NCI-H2107 (cell line): ENCODE data around the gene FSIP1.
"Not testable (repeated sequence)": the region's sequence is repeated elsewhere in the genome, so short reads cannot be mapped to it uniquely, and the experiment has no call there.

ENCODE experiments used
- DNase-seq: peaks from one replicate; lab custom pipeline; 2025; lab: John Stamatoyannopoulos, UW

The FSIP1 gene

GRCh38 chr15:39782441-39783138 is at the start of gene FSIP1:
Gene FSIP1 (minus strand): TSS chr15:39782841. CDS start chr15:39776524, 6,317 bp downstream.
- DNase-seq, result peak; percentile 77

GRCh38 chr15:39830166-39830565 is 47.5 kb upstream of the FSIP1 start:
- DNase-seq, result no peak

GRCh38 chr15:39828374-39828931 is 45.8 kb upstream of the FSIP1 start:
- DNase-seq, result no peak

- DNase-seq, result no peak
Measured at GRCh38 chr15:39826975-39827374, 44.3 kb upstream of the FSIP1 start.

- DNase-seq, result no peak
Measured at GRCh38 chr15:39823634-39824033, 41.0 kb upstream of the FSIP1 start.

- DNase-seq, result no peak
Measured at GRCh38 chr15:39820050-39820602, 37.5 kb upstream of the FSIP1 start.

- no peak for DNase-seq
Measured at GRCh38 chr15:39819533-39819932, 36.9 kb upstream of the FSIP1 start.

- no peak for DNase-seq
Measured at GRCh38 chr15:39817892-39818291, 35.3 kb upstream of the FSIP1 start.

GRCh38 chr15:39814489-39814888 is 31.8 kb upstream of the FSIP1 start:
- DNase-seq, result no peak

- not testable (repeated sequence) for DNase-seq
Measured at GRCh38 chr15:39812651-39813050, 30.0 kb upstream of the FSIP1 start.

- no peak for DNase-seq
Measured at GRCh38 chr15:39808909-39809308, 26.3 kb upstream of the FSIP1 start.

GRCh38 chr15:39807791-39808190 is 25.1 kb upstream of the FSIP1 start:
- no peak for DNase-seq

- DNase-seq, result no peak
Measured at GRCh38 chr15:39804026-39804425, 21.4 kb upstream of the FSIP1 start.

GRCh38 chr15:39803016-39803415 is 20.4 kb upstream of the FSIP1 start:
- DNase-seq, result no peak

GRCh38 chr15:39801641-39802309 is 19.1 kb upstream of the FSIP1 start:
- DNase-seq, result no peak

- DNase-seq, result no peak
Measured at GRCh38 chr15:39799552-39800011, 16.9 kb upstream of the FSIP1 start.

GRCh38 chr15:39798382-39798781 is 15.7 kb upstream of the FSIP1 start:
- DNase-seq, result no peak

- DNase-seq, result no peak
Measured at GRCh38 chr15:39797407-39797806, 14.8 kb upstream of the FSIP1 start.

GRCh38 chr15:39796601-39797000 is 14.0 kb upstream of the FSIP1 start:
- DNase-seq, result no peak

GRCh38 chr15:39795486-39795885 is 12.8 kb upstream of the FSIP1 start:
- DNase-seq, result no peak

GRCh38 chr15:39794954-39795353 is 12.3 kb upstream of the FSIP1 start:
- DNase-seq, result no peak

- no peak for DNase-seq
Measured at GRCh38 chr15:39793923-39794322, 11.3 kb upstream of the FSIP1 start.

- DNase-seq, result no peak
Measured at GRCh38 chr15:39792844-39793335, 10.2 kb upstream of the FSIP1 start.
